HG03520 (cell line): ENCODE data around the gene ZBTB4.

Experiments used
- ATAC-seq: cut with Tn5 transposase; IDR thresholded peaks from one replicate; pipeline ENCODE4 v1.9.1; 2021; ENCODE audit warnings: mild to moderate bottlenecking, moderate library complexity; ENCODE audit not compliant: unreplicated experiment

ZBTB4 gene

GRCh38 chr17:7426896-7427489 is 52.4 kb downstream of the ZBTB4 start:
- ATAC-seq = no peak

- ATAC-seq = no peak
Measured at GRCh38 chr17:7426203-7426863, 53.1 kb downstream of the ZBTB4 start.

GRCh38 chr17:7425756-7426155 is 53.7 kb downstream of the ZBTB4 start:
- ATAC-seq = no peak

- no peak for ATAC-seq
Measured at GRCh38 chr17:7425316-7425715, 54.1 kb downstream of the ZBTB4 start, which contains the start of gene SPEM2. TSS of gene SPEM2 (plus strand) at chr17:7425616. CDS start at chr17:7425689, 73 bp downstream.

- ATAC-seq = no peak
Measured at GRCh38 chr17:7423679-7424078, 55.8 kb downstream of the ZBTB4 start.

- no peak for ATAC-seq
Measured at GRCh38 chr17:7421186-7421585, 58.2 kb downstream of the ZBTB4 start.

GRCh38 chr17:7419819-7420610 is 59.4 kb downstream of the ZBTB4 start, which contains the start of gene SPEM1:
TSS of gene SPEM1 (plus strand) at chr17:7420324. CDS start at chr17:7420385, 61 bp downstream.
- ATAC-seq = no peak

GRCh38 chr17:7418472-7419152 is 60.8 kb downstream of the ZBTB4 start:
- no peak for ATAC-seq

GRCh38 chr17:7417056-7417655 is 62.3 kb downstream of the ZBTB4 start:
- no peak for ATAC-seq

- ATAC-seq = no peak
Measured at GRCh38 chr17:7416323-7416722, 63.1 kb downstream of the ZBTB4 start.

GRCh38 chr17:7415784-7416183 is 63.6 kb downstream of the ZBTB4 start:
- no peak for ATAC-seq

- no peak for ATAC-seq
Measured at GRCh38 chr17:7414837-7415236, 64.6 kb downstream of the ZBTB4 start.

GRCh38 chr17:7413346-7413985 is 66.0 kb downstream of the ZBTB4 start:
- ATAC-seq = no peak

GRCh38 chr17:7411427-7411750 is 68.0 kb downstream of the ZBTB4 start:
- no peak for ATAC-seq

GRCh38 chr17:7410634-7411426 is 68.6 kb downstream of the ZBTB4 start:
- ATAC-seq = no peak

GRCh38 chr17:7409716-7410115 is 69.7 kb downstream of the ZBTB4 start:
- ATAC-seq = no peak
